Kidney epithelial cell (primary cell): Measurements from ENCODE around the gene ZFP90. TPM values are rescaled to one million over a fixed set of nuclear protein-coding genes. Genes with fewer than 3 reads are reported as not detected.

Experiments
- DNase-seq: peaks from one replicate; pipeline ENCODE4 v3.0.0-alpha.2; 2010; ENCODE audit warnings: low read depth
- H3K27me3 ChIP-seq: 2 replicates; pipeline ENCODE4 v1.6.0; 2011; ENCODE audit warnings: low read length; ENCODE audit not compliant: control insufficient read depth, insufficient read depth
- H3K36me3 ChIP-seq: 2 replicates; pipeline ENCODE4 v1.5.1; 2011; ENCODE audit warnings: low read length; ENCODE audit not compliant: control insufficient read depth, insufficient read depth
- H3K4me3 ChIP-seq: 2 replicates; pipeline ENCODE4 v1.5.1; 2011; ENCODE audit warnings: low read depth, mild to moderate bottlenecking, control low read depth, low read length
- CTCF ChIP-seq: IDR thresholded peaks from 2 replicates; pipeline ENCODE4 v1.5.1; 2011; ENCODE audit warnings: mild to moderate bottlenecking, moderate library complexity, low read length, control low read depth, inconsistent platforms; ENCODE audit not compliant: insufficient read depth, poor library complexity, severe bottlenecking
- total RNA-seq: library from RNA; depleted of rRNA; stranded (reverse); fragments of >200 nt; gene quantifications from 2 replicates; pipeline ENCODE4 v1.2.3, GENCODE V29; 2015

ZFP90 gene
- total RNA-seq, 1 donor from 2014 or later, result 57.7 TPM

GRCh38 chr16:68617734-68618133 lies 78.6 kb downstream of the ZFP90 start:
- no peak for TF ChIP-seq CTCF
- Histone ChIP-seq H3K27me3 (no peaks in the 10 kb centered on the region), H3K36me3 (no peaks in the 10 kb centered on the region), H3K4me3 (no peak overlapping the region)
- no peak for DNase-seq

Other genes with a start within 250 kb of the ZFP90 start
- gene SLC7A6OS, start 228.3 kb upstream of the ZFP90 start, total RNA-seq, result 10.4 and 14.4 TPM in 2 replicates
- gene PRMT7, start 228.3 kb upstream of the ZFP90 start, total RNA-seq, result 37.0 and 41.8 TPM in 2 replicates
- under 0.01 and 0.38 TPM in 2 replicates for gene SMPD3, start 90.8 kb upstream of the ZFP90 start, total RNA-seq
- gene CDH3, start 106.0 kb downstream of the ZFP90 start, total RNA-seq, result 173 and 201 TPM in 2 replicates
- gene CDH1, start 198.0 kb downstream of the ZFP90 start, total RNA-seq, result 84.4 and 85.8 TPM in 2 replicates